ENCODE results near the gene KLF13.

Gene KLF13

GRCh38 chr15:31381801-31382712 is 55.4 kb downstream of the KLF13 start:
- Histone ChIP-seq H3K18ac (ENCODE audit: low read length) (no peak overlapping the region), H3K4ac (ENCODE audit: low read depth, low read length) (no peak overlapping the region), H3K23ac (ENCODE audit: low read length) (no peak overlapping the region), H3K9ac (ENCODE audit: low read length) (no peak overlapping the region), H2BK5ac (ENCODE audit: low read length) (no peak overlapping the region), H3K27ac (ENCODE audit: low read depth, low read length) (no peak overlapping the region), H3K4me3 (ENCODE audit: low read length) (no peak overlapping the region), H3K4me1 (ENCODE audit: control insufficient read depth, low read depth, low read length) (peaks cover 4% of the 10 kb centered on the region), H2BK120ac (ENCODE audit: low read depth, low read length) (no peak overlapping the region), H3K56ac (ENCODE audit: low read length) (no peak overlapping the region), H2BK15ac (replicated peaks; ENCODE audit: low read depth) (no peak overlapping the region), H4K8ac (ENCODE audit: low read depth, low read length) (no peak overlapping the region), H3K79me1 (ENCODE audit: low read length) (no peaks in the 10 kb centered on the region), H2AK5ac (ENCODE audit: low read length) (no peak overlapping the region), H4K5ac (ENCODE audit: low read length) (no peak overlapping the region), H3K4me2 (ENCODE audit: low read length) (no peak overlapping the region), H3K27me3 (ENCODE audit: insufficient read depth, low read length, poor library complexity) (no peaks in the 10 kb centered on the region), H3K36me3 (ENCODE audit: control insufficient read depth, insufficient read depth, low read length) (no peaks in the 10 kb centered on the region), H3K79me2 (ENCODE audit: control insufficient read depth, insufficient read depth, low read length) (no peaks in the 10 kb centered on the region)
- WGBS (ENCODE audit: extremely low coverage, insufficient coverage, low lambda C conversion rate) = no CpG with 5 or more reads among the region's 10 CpGs
- DNase-seq = no peak

GRCh38 chr15:31382713-31383045 is 56.0 kb downstream of the KLF13 start:
- Histone ChIP-seq H3K79me2 (ENCODE audit: control insufficient read depth, insufficient read depth, low read length) (no peaks in the 10 kb centered on the region), H2AK5ac (ENCODE audit: low read length) (no peak overlapping the region), H3K4me1 (ENCODE audit: control insufficient read depth, low read depth, low read length) (no peaks in the 10 kb centered on the region), H3K23ac (ENCODE audit: low read length) (no peak overlapping the region), H2BK120ac (ENCODE audit: low read depth, low read length) (no peak overlapping the region), H3K9ac (ENCODE audit: low read length) (no peak overlapping the region), H2BK5ac (ENCODE audit: low read length) (no peak overlapping the region), H3K36me3 (ENCODE audit: control insufficient read depth, insufficient read depth, low read length) (no peaks in the 10 kb centered on the region), H3K79me1 (ENCODE audit: low read length) (no peaks in the 10 kb centered on the region), H3K56ac (ENCODE audit: low read length) (no peak overlapping the region), H3K4me3 (ENCODE audit: low read length) (no peak overlapping the region), H3K27me3 (ENCODE audit: insufficient read depth, low read length, poor library complexity) (no peaks in the 10 kb centered on the region), H2BK15ac (replicated peaks; ENCODE audit: low read depth) (no peak overlapping the region), H3K4me2 (ENCODE audit: low read length) (no peak overlapping the region), H3K4ac (ENCODE audit: low read depth, low read length) (no peak overlapping the region), H4K5ac (ENCODE audit: low read length) (no peak overlapping the region), H3K18ac (ENCODE audit: low read length) (no peak overlapping the region), H4K8ac (ENCODE audit: low read depth, low read length) (no peak overlapping the region), H3K27ac (ENCODE audit: low read depth, low read length) (no peak overlapping the region)
- DNase-seq = no peak
- no CpG with 5 or more reads among the region's 5 CpGs for WGBS (ENCODE audit: extremely low coverage, insufficient coverage, low lambda C conversion rate)

GRCh38 chr15:31383139-31383538 is 56.5 kb downstream of the KLF13 start:
- Histone ChIP-seq H3K79me2 (ENCODE audit: control insufficient read depth, insufficient read depth, low read length) (no peaks in the 10 kb centered on the region), H3K18ac (ENCODE audit: low read length) (no peak overlapping the region), H2AK5ac (ENCODE audit: low read length) (no peak overlapping the region), H2BK120ac (ENCODE audit: low read depth, low read length) (no peak overlapping the region), H3K36me3 (ENCODE audit: control insufficient read depth, insufficient read depth, low read length) (no peaks in the 10 kb centered on the region), H3K79me1 (ENCODE audit: low read length) (no peaks in the 10 kb centered on the region), H3K4me1 (ENCODE audit: control insufficient read depth, low read depth, low read length) (no peaks in the 10 kb centered on the region), H3K27me3 (ENCODE audit: insufficient read depth, low read length, poor library complexity) (no peaks in the 10 kb centered on the region), H3K9ac (ENCODE audit: low read length) (no peak overlapping the region), H4K5ac (ENCODE audit: low read length) (no peak overlapping the region), H4K8ac (ENCODE audit: low read depth, low read length) (no peak overlapping the region), H3K4ac (ENCODE audit: low read depth, low read length) (no peak overlapping the region), H2BK15ac (replicated peaks; ENCODE audit: low read depth) (no peak overlapping the region), H3K27ac (ENCODE audit: low read depth, low read length) (no peak overlapping the region), H2BK5ac (ENCODE audit: low read length) (no peak overlapping the region), H3K4me2 (ENCODE audit: low read length) (no peak overlapping the region), H3K56ac (ENCODE audit: low read length) (no peak overlapping the region), H3K4me3 (ENCODE audit: low read length) (no peak overlapping the region), H3K23ac (ENCODE audit: low read length) (no peak overlapping the region)
- no peak for DNase-seq
- WGBS (ENCODE audit: extremely low coverage, insufficient coverage, low lambda C conversion rate) = no CpG with 5 or more reads among the region's 6 CpGs

GRCh38 chr15:31384568-31384967 is 57.9 kb downstream of the KLF13 start:
- H3K4ac ChIP-seq (ENCODE audit: low read depth, low read length) = no peak overlapping the region
- H3K79me2 ChIP-seq (ENCODE audit: control insufficient read depth, insufficient read depth, low read length) = no peaks in the 10 kb centered on the region
- no peaks in the 10 kb centered on the region for H3K36me3 ChIP-seq (ENCODE audit: control insufficient read depth, insufficient read depth, low read length)
- no peak overlapping the region for H4K8ac ChIP-seq (ENCODE audit: low read depth, low read length)
- no peak overlapping the region for H3K27ac ChIP-seq (ENCODE audit: low read depth, low read length)
- no peak overlapping the region for H2BK15ac ChIP-seq (replicated peaks; ENCODE audit: low read depth)
- no peaks in the 10 kb centered on the region for H3K79me1 ChIP-seq (ENCODE audit: low read length)
- H3K9ac ChIP-seq (ENCODE audit: low read length) = no peak overlapping the region
- no peak overlapping the region for H2AK5ac ChIP-seq (ENCODE audit: low read length)
- no peak overlapping the region for H3K4me3 ChIP-seq (ENCODE audit: low read length)
- H3K56ac ChIP-seq (ENCODE audit: low read length) = no peak overlapping the region
- no CpG with 5 or more reads among the region's 4 CpGs for WGBS (ENCODE audit: extremely low coverage, insufficient coverage, low lambda C conversion rate)
- H2BK120ac ChIP-seq (ENCODE audit: low read depth, low read length) = no peak overlapping the region
- H2BK5ac ChIP-seq (ENCODE audit: low read length) = no peak overlapping the region
- no peak overlapping the region for H3K4me2 ChIP-seq (ENCODE audit: low read length)
- DNase-seq = no peak
- no peak overlapping the region for H3K23ac ChIP-seq (ENCODE audit: low read length)
- no peaks in the 10 kb centered on the region for H3K27me3 ChIP-seq (ENCODE audit: insufficient read depth, low read length, poor library complexity)
- no peak overlapping the region for H4K5ac ChIP-seq (ENCODE audit: low read length)
- H3K4me1 ChIP-seq (ENCODE audit: control insufficient read depth, low read depth, low read length) = no peaks in the 10 kb centered on the region
- no peak overlapping the region for H3K18ac ChIP-seq (ENCODE audit: low read length)

- no peaks in the 10 kb centered on the region for H3K79me2 ChIP-seq (ENCODE audit: control insufficient read depth, insufficient read depth, low read length)
- WGBS (ENCODE audit: extremely low coverage, insufficient coverage, low lambda C conversion rate) = no CpG with 5 or more reads among the region's 3 CpGs
- no peak overlapping the region for H4K8ac ChIP-seq (ENCODE audit: low read depth, low read length)
- no peak overlapping the region for H3K4me2 ChIP-seq (ENCODE audit: low read length)
- no peak overlapping the region for H2BK5ac ChIP-seq (ENCODE audit: low read length)
- H2BK15ac ChIP-seq (replicated peaks; ENCODE audit: low read depth) = no peak overlapping the region
- no peak overlapping the region for H3K4ac ChIP-seq (ENCODE audit: low read depth, low read length)
- no peak overlapping the region for H3K27ac ChIP-seq (ENCODE audit: low read depth, low read length)
- no peaks in the 10 kb centered on the region for H3K4me1 ChIP-seq (ENCODE audit: control insufficient read depth, low read depth, low read length)
- no peak for DNase-seq
- no peak overlapping the region for H3K4me3 ChIP-seq (ENCODE audit: low read length)
- H3K56ac ChIP-seq (ENCODE audit: low read length) = no peak overlapping the region
- H3K23ac ChIP-seq (ENCODE audit: low read length) = no peak overlapping the region
- H3K79me1 ChIP-seq (ENCODE audit: low read length) = no peaks in the 10 kb centered on the region
- H3K27me3 ChIP-seq (ENCODE audit: insufficient read depth, low read length, poor library complexity) = no peaks in the 10 kb centered on the region
- H2BK120ac ChIP-seq (ENCODE audit: low read depth, low read length) = no peak overlapping the region
- no peaks in the 10 kb centered on the region for H3K36me3 ChIP-seq (ENCODE audit: control insufficient read depth, insufficient read depth, low read length)
- no peak overlapping the region for H3K18ac ChIP-seq (ENCODE audit: low read length)
- H3K9ac ChIP-seq (ENCODE audit: low read length) = no peak overlapping the region
- no peak overlapping the region for H2AK5ac ChIP-seq (ENCODE audit: low read length)
- H4K5ac ChIP-seq (ENCODE audit: low read length) = no peak overlapping the region
Measured at GRCh38 chr15:31385736-31386135, 59.1 kb downstream of the KLF13 start.

GRCh38 chr15:31387092-31387478 is 60.5 kb downstream of the KLF13 start:
- no peak overlapping the region for H3K4me3 ChIP-seq (ENCODE audit: low read length)
- no peak overlapping the region for H3K23ac ChIP-seq (ENCODE audit: low read length)
- H3K27ac ChIP-seq (ENCODE audit: low read depth, low read length) = no peak overlapping the region
- no peak overlapping the region for H3K18ac ChIP-seq (ENCODE audit: low read length)
- no peak overlapping the region for H2AK5ac ChIP-seq (ENCODE audit: low read length)
- no peak overlapping the region for H2BK15ac ChIP-seq (replicated peaks; ENCODE audit: low read depth)
- WGBS (ENCODE audit: extremely low coverage, insufficient coverage, low lambda C conversion rate) = no CpG with 5 or more reads among the region's 2 CpGs
- no peak overlapping the region for H2BK5ac ChIP-seq (ENCODE audit: low read length)
- DNase-seq = no peak
- H3K56ac ChIP-seq (ENCODE audit: low read length) = no peak overlapping the region
- no peak overlapping the region for H4K5ac ChIP-seq (ENCODE audit: low read length)
- no peaks in the 10 kb centered on the region for H3K4me1 ChIP-seq (ENCODE audit: control insufficient read depth, low read depth, low read length)
- H3K4me2 ChIP-seq (ENCODE audit: low read length) = no peak overlapping the region
- no peak overlapping the region for H3K9ac ChIP-seq (ENCODE audit: low read length)
- H3K79me2 ChIP-seq (ENCODE audit: control insufficient read depth, insufficient read depth, low read length) = no peaks in the 10 kb centered on the region
- no peaks in the 10 kb centered on the region for H3K27me3 ChIP-seq (ENCODE audit: insufficient read depth, low read length, poor library complexity)
- no peak overlapping the region for H2BK120ac ChIP-seq (ENCODE audit: low read depth, low read length)
- no peaks in the 10 kb centered on the region for H3K79me1 ChIP-seq (ENCODE audit: low read length)
- H3K4ac ChIP-seq (ENCODE audit: low read depth, low read length) = no peak overlapping the region
- no peak overlapping the region for H4K8ac ChIP-seq (ENCODE audit: low read depth, low read length)
- no peaks in the 10 kb centered on the region for H3K36me3 ChIP-seq (ENCODE audit: control insufficient read depth, insufficient read depth, low read length)

Data from mesendoderm (in vitro differentiated cells).